Heart left ventricle (tissue), 13 donors: ENCODE data around the gene MRPS23.

ENCODE experiments used
- POLR2A ChIP-seq, 2 donors: fragments of 450-650 bp; IDR thresholded peaks; one replicate each; pipeline ENCODE4 v1.6.1; 2017; ENCODE audit warnings: antibody characterized with exemption in 2 of 2, mild to moderate bottlenecking in 2 of 2, moderate library complexity in 2 of 2
- TF ChIP-seq, protein P1 (sequence below), 12 donors: fragments of 200-600 bp; sonication (generic) in 4 of 12; IDR thresholded peaks; one replicate each; pipeline versions ENCODE4 v1.5.0 to v1.8.0; 2018 to 2022; ENCODE audit warnings: antibody characterized with exemption in 12 of 12, mild to moderate bottlenecking in 5 of 12
- donor health status: ischemic (EF 13 %, LVEDD 7.1; RV severe dilation, severe dysfunction).
- donor health status: DM: no; HTN: yes; CAD: no.
- donor health status: DM: no; HTN: no; CAD: no.
- donor health status: ischemic (EF 25% LVEDD 6.9; RV normal size, moderate dysfunction).
- donor health status: ischemic (EF 25% LVEDD 5.7; RV mildly dilated, moderate dysfunction).
- donor health status: ischemic (EF 35%, LVEDD 5.7; RV mildly dilated, moderate dysfunction).
- donor health status: nonischemic (EF 11% LVEDD 7.7; RV severe dilation, severe dysfunction).
- donor health status: DM: yes; HTN: yes; CAD: no.
- donor health status: PGD.
- donor health status: ischemic (EF 29% LVEDD 5.4; RV normal size, mild dysfunction).
- donor health status: nonischemic (EF 23%, LVEDD 6.1; RV moderate dilation, normal function).

GRCh38 chr17:57858838-57859237 lies 9.0 kb upstream of the MRPS23 start:
- TF ChIP-seq, protein P1, sequence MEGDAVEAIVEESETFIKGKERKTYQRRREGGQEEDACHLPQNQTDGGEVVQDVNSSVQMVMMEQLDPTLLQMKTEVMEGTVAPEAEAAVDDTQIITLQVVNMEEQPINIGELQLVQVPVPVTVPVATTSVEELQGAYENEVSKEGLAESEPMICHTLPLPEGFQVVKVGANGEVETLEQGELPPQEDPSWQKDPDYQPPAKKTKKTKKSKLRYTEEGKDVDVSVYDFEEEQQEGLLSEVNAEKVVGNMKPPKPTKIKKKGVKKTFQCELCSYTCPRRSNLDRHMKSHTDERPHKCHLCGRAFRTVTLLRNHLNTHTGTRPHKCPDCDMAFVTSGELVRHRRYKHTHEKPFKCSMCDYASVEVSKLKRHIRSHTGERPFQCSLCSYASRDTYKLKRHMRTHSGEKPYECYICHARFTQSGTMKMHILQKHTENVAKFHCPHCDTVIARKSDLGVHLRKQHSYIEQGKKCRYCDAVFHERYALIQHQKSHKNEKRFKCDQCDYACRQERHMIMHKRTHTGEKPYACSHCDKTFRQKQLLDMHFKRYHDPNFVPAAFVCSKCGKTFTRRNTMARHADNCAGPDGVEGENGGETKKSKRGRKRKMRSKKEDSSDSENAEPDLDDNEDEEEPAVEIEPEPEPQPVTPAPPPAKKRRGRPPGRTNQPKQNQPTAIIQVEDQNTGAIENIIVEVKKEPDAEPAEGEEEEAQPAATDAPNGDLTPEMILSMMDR (IDR thresholded peaks at IDR 0.05): no peak
- TF ChIP-seq POLR2A (IDR thresholded peaks at IDR 0.05): no peak
